Upper lobe of left lung (tissue), 4 donors: Measurements from ENCODE around the gene GALNT2.

ENCODE experiments used
- CTCF ChIP-seq, 6 experiments: fragments of 450-650 bp in 4 of 6; fragments of 200-600 bp in 2 of 6; sonication (generic) in 2 of 6; IDR thresholded peaks; one replicate each; pipeline ENCODE4 v1.5.1; 2016 to 2019; ENCODE audit warnings: antibody characterized with exemption in 6 of 6
- POLR2A ChIP-seq, 4 donors: fragments of 450-650 bp; IDR thresholded peaks; one replicate each; pipeline ENCODE4 v1.5.1; 2016 to 2017; ENCODE audit warnings: antibody characterized with exemption in 4 of 4, mild to moderate bottlenecking in 2 of 4
- POLR2AphosphoS5 ChIP-seq, 2 donors: sonication (generic); formaldehyde crosslinking; IDR thresholded peaks; one replicate each; pipeline ENCODE4 v1.5.1; 2017; ENCODE audit warnings: antibody characterized with exemption in 2 of 2

DNA sequence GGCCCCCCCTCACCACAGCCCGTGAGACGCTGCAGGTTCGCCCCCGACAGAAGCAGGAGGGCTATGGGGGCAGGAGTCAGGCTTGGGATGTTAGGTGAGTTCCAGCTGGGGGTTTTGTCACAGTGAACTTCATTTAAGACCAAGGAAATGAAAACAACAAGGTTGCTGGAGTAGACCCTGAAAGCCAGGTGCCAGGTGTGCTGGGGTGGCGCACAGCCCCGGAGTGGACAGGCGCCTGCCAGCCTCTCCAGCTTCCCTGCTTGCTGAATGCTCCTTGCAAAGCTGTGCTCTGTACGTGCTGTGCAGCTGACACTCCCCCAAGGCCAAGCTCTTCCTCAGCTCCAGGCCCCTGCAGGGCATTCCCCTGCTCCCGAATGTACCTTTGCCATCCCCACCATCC lies 256.6 kb downstream of the GALNT2 start:
- TF ChIP-seq CTCF (IDR thresholded peaks at IDR 0.05), result no peak
- no peak for TF ChIP-seq POLR2AphosphoS5 (IDR thresholded peaks at IDR 0.05)
- no peak for TF ChIP-seq POLR2A (IDR thresholded peaks at IDR 0.05)
